ENCODE measurements around the gene HIF1A.
"Not testable (repeated sequence)": the region's sequence is repeated elsewhere in the genome, so short reads cannot be mapped to it uniquely, and the experiment has no call there.

The HIF1A gene

GRCh38 chr14:61749264-61749663, 54.0 kb downstream of the HIF1A start:
- DNase-seq (ENCODE audit: low read depth): no peak

- DNase-seq (ENCODE audit: low read depth): no peak
These were observed 54.6 kb downstream of the HIF1A start for GRCh38 chr14:61749867-61750266.

GRCh38 chr14:61750708-61751474, 55.6 kb downstream of the HIF1A start:
- DNase-seq (ENCODE audit: low read depth): peak; percentile 84

GRCh38 chr14:61751475-61751989, 56.2 kb downstream of the HIF1A start:
- DNase-seq (ENCODE audit: low read depth): no peak

GRCh38 chr14:61752626-61753025, 57.3 kb downstream of the HIF1A start:
- DNase-seq (ENCODE audit: low read depth): no peak

GRCh38 chr14:61753631-61754030, 58.3 kb downstream of the HIF1A start:
- DNase-seq (ENCODE audit: low read depth): no peak

GRCh38 chr14:61754627-61755381, 59.5 kb downstream of the HIF1A start:
- no peak for DNase-seq (ENCODE audit: low read depth)

- not testable (repeated sequence) for DNase-seq (ENCODE audit: low read depth)
These were observed 60.0 kb downstream of the HIF1A start for GRCh38 chr14:61755382-61755742.

GRCh38 chr14:61756135-61756534, 60.8 kb downstream of the HIF1A start:
- no peak for DNase-seq (ENCODE audit: low read depth)

GRCh38 chr14:61759878-61760277, 64.6 kb downstream of the HIF1A start:
- no peak for DNase-seq (ENCODE audit: low read depth)

GRCh38 chr14:61761557-61761956, 66.2 kb downstream of the HIF1A start:
- no peak for DNase-seq (ENCODE audit: low read depth)

GRCh38 chr14:61761959-61762786, 66.9 kb downstream of the HIF1A start, which contains the start of gene SNAPC1:
TSS of gene SNAPC1 (plus strand) at chr14:61762420. CDS start at chr14:61762461, 41 bp downstream.
- peak; percentile 97 for DNase-seq (ENCODE audit: low read depth)

GRCh38 chr14:61764342-61765122, 69.2 kb downstream of the HIF1A start:
- DNase-seq (ENCODE audit: low read depth): no peak

GRCh38 chr14:61765225-61765943, 70.1 kb downstream of the HIF1A start:
- DNase-seq (ENCODE audit: low read depth): no peak

- no peak for DNase-seq (ENCODE audit: low read depth)
These were observed 70.8 kb downstream of the HIF1A start for GRCh38 chr14:61766151-61766550.

- no peak for DNase-seq (ENCODE audit: low read depth)
These were observed 72.9 kb downstream of the HIF1A start for GRCh38 chr14:61768240-61768639.

- DNase-seq (ENCODE audit: low read depth): no peak
These were observed 74.6 kb downstream of the HIF1A start for GRCh38 chr14:61769893-61770292.

- DNase-seq (ENCODE audit: low read depth): no peak
These were observed 79.5 kb downstream of the HIF1A start for GRCh38 chr14:61774861-61775260.

- no peak for DNase-seq (ENCODE audit: low read depth)
These were observed 84.8 kb downstream of the HIF1A start for GRCh38 chr14:61780125-61780524.

- DNase-seq (ENCODE audit: low read depth): no peak
These were observed 102.0 kb downstream of the HIF1A start for GRCh38 chr14:61797309-61797708.

All from activated T-cell treated with anti-CD3 and anti-CD28 coated beads for 48 hours (primary cell).